ENCODE measurements around the gene FOSL1. TPM values are rescaled to one million over a fixed set of nuclear protein-coding genes. Genes with fewer than 3 reads are reported as not detected.

FOSL1 gene
- polyA plus RNA-seq, 1 donor (not counting 4 experiments of a cell fraction or from before 2014, with no cell fraction given) = 21.8 TPM

- Histone ChIP-seq H3K9me1 (ENCODE audit: control insufficient read depth, extremely low read depth, insufficient read depth, low read length) (peaks cover 2% of the 10 kb centered on the region), H4K20me1 (ENCODE audit: control insufficient read depth, extremely low read depth, insufficient read depth, low read length) (peaks cover 46% of the 10 kb centered on the region), H3K27ac (ENCODE audit: control insufficient read depth, insufficient read depth, low read length) (peak overlapping the region; percentile 98), H3K4me2 (ENCODE audit: control insufficient read depth, extremely low read depth, insufficient read depth, low read depth, low read length) (peak overlapping the region; percentile 100), H3K9ac (ENCODE audit: control insufficient read depth, extremely low read depth, insufficient read depth, low read length) (peak overlapping the region; percentile 99), H3K4me1 (ENCODE audit: control insufficient read depth, extremely low read depth, insufficient read depth, low read length) (peaks cover 65% of the 10 kb centered on the region), H3K27me3 (ENCODE audit: control insufficient read depth, extremely low read depth, insufficient read depth, low read length) (no peaks in the 10 kb centered on the region), H2AFZ (ENCODE audit: control insufficient read depth, low read length) (no peak overlapping the region), H3K4me3 (ENCODE audit: control insufficient read depth in 2 of 3, extremely low read depth in 1 of 3, insufficient read depth in 2 of 3, low read depth in 1 of 3, low read length in 3 of 3) (peak overlapping the region; percentile 94 to 99 (median 97)), H3K9me3 (ENCODE audit: control insufficient read depth, low read depth, low read length) (no peaks in the 10 kb centered on the region), H3K79me2 (ENCODE audit: control insufficient read depth, insufficient read depth, low read length) (peaks cover 74% of the 10 kb centered on the region), H3K36me3 (ENCODE audit: control insufficient read depth in 2 of 2, extremely low read depth in 1 of 2, insufficient read depth in 2 of 2, low read length in 2 of 2) (peaks cover 24 to 58% of the 10 kb centered on the region in 2 experiments)
- TF ChIP-seq EZH2 (IDR thresholded peaks at IDR 0.05; ENCODE audit: low read length) = no peak
- TF ChIP-seq CTCF (optimal IDR thresholded peaks at IDR 0.05 in 1 of 3, IDR thresholded peaks at IDR 0.05 in 1 of 3, conservative IDR thresholded peaks at IDR 0.05 in 1 of 3; ENCODE audit: extremely low read depth in 1 of 3, insufficient read depth in 2 of 3, low read length in 3 of 3) = no peak
- FAIRE-seq (no peak), DNase-seq (ENCODE audit: low read depth, low spot score) (no peak)
- dilution Hi-C loops (cut with MboI; ENCODE audit: extremely low pct_ligation_motif_present, low sequenced_read_pairs) = no loop called here
These were observed 3.9 kb downstream of the FOSL1 start for GRCh38 chr11:65896034-65896999.

- dilution Hi-C loops (cut with MboI; ENCODE audit: extremely low pct_ligation_motif_present, low sequenced_read_pairs) = no loop called here
- no peak for DNase-seq (ENCODE audit: low read depth, low spot score)
- Histone ChIP-seq H3K27me3 (ENCODE audit: control insufficient read depth, extremely low read depth, insufficient read depth, low read length) (no peaks in the 10 kb centered on the region), H2AFZ (ENCODE audit: control insufficient read depth, low read length) (no peak overlapping the region), H3K27ac (ENCODE audit: control insufficient read depth, insufficient read depth, low read length) (peak overlapping the region; percentile 98), H3K9me3 (ENCODE audit: control insufficient read depth, low read depth, low read length) (no peaks in the 10 kb centered on the region), H3K36me3 (ENCODE audit: control insufficient read depth in 2 of 2, extremely low read depth in 1 of 2, insufficient read depth in 2 of 2, low read length in 2 of 2) (peaks cover 24 to 58% of the 10 kb centered on the region in 2 experiments), H3K4me1 (ENCODE audit: control insufficient read depth, extremely low read depth, insufficient read depth, low read length) (peaks cover 57% of the 10 kb centered on the region), H3K79me2 (ENCODE audit: control insufficient read depth, insufficient read depth, low read length) (peaks cover 68% of the 10 kb centered on the region), H3K4me2 (ENCODE audit: control insufficient read depth, extremely low read depth, insufficient read depth, low read depth, low read length) (peak overlapping the region; percentile 100), H3K4me3 (ENCODE audit: control insufficient read depth in 2 of 3, extremely low read depth in 1 of 3, insufficient read depth in 2 of 3, low read depth in 1 of 3, low read length in 3 of 3) (peak overlapping the region in 1 of 3 experiments; percentile 3), H3K9me1 (ENCODE audit: control insufficient read depth, extremely low read depth, insufficient read depth, low read length) (peaks cover 2% of the 10 kb centered on the region), H3K9ac (ENCODE audit: control insufficient read depth, extremely low read depth, insufficient read depth, low read length) (peak overlapping the region; percentile 99), H4K20me1 (ENCODE audit: control insufficient read depth, extremely low read depth, insufficient read depth, low read length) (peaks cover 48% of the 10 kb centered on the region)
- no peak for TF ChIP-seq EZH2 (IDR thresholded peaks at IDR 0.05; ENCODE audit: low read length)
- no peak for TF ChIP-seq CTCF (optimal IDR thresholded peaks at IDR 0.05 in 1 of 3, IDR thresholded peaks at IDR 0.05 in 1 of 3, conservative IDR thresholded peaks at IDR 0.05 in 1 of 3; ENCODE audit: extremely low read depth in 1 of 3, insufficient read depth in 2 of 3, low read length in 3 of 3)
- FAIRE-seq = no peak
These were observed 4.7 kb downstream of the FOSL1 start for GRCh38 chr11:65895482-65895981.

Data from keratinocyte (primary cell).